BLaER1 (cell line): Measurements from ENCODE around the gene SLC39A8.
"Not testable (repeated sequence)": the region's sequence is repeated elsewhere in the genome, so short reads cannot be mapped to it uniquely, and the experiment has no call there.

Experiments
- H3K27ac ChIP-seq: shearing (Covaris generic); formaldehyde crosslinking; 2 replicates; pipeline ENCODE4 v1.8.1; 2022
- H3K27me3 ChIP-seq: shearing (Covaris generic); formaldehyde crosslinking; 2 replicates; pipeline ENCODE4 v1.8.1; 2022
- H3K36me3 ChIP-seq: shearing (Covaris generic); formaldehyde crosslinking; 2 replicates; pipeline ENCODE4 v1.8.1; 2022
- H3K4me1 ChIP-seq: shearing (Covaris generic); formaldehyde crosslinking; 2 replicates; pipeline ENCODE4 v1.8.1; 2022
- H3K4me2 ChIP-seq: shearing (Covaris generic); formaldehyde crosslinking; 2 replicates; pipeline ENCODE4 v1.8.1; 2022
- H3K4me3 ChIP-seq: shearing (Covaris generic); formaldehyde crosslinking; 2 replicates; pipeline ENCODE4 v1.8.1; 2022
- H3K9ac ChIP-seq: shearing (Covaris generic); formaldehyde crosslinking; 2 replicates; pipeline ENCODE4 v1.8.1; 2022
- H3K9me3 ChIP-seq: shearing (Covaris generic); formaldehyde crosslinking; 2 replicates; pipeline ENCODE4 v1.8.1; 2022
- H4K20me1 ChIP-seq: shearing (Covaris generic); formaldehyde crosslinking; 2 replicates; pipeline ENCODE4 v1.8.1; 2022
- Cebpa-rat ChIP-seq: shearing (Covaris generic); IDR thresholded peaks from 2 replicates; pipeline ENCODE4 v1.8.1; 2022

The SLC39A8 gene

GRCh38 chr4:102344954-102345794 lies at the start of gene SLC39A8:
Gene SLC39A8 (minus strand): TSS chr4:102345482. CDS start chr4:102344662, 820 bp downstream.
- TF ChIP-seq Cebpa-rat: no peak
- H3K27me3 ChIP-seq: no peaks in the 10 kb centered on the region
- no peaks in the 10 kb centered on the region for H3K9me3 ChIP-seq
- H3K36me3 ChIP-seq: no peaks in the 10 kb centered on the region
- H3K27ac ChIP-seq: peak within 1 kb of the TSS; percentile 97
- peak within 1 kb of the TSS; percentile 90 for H3K9ac ChIP-seq
- peaks cover 44% of the 10 kb centered on the region for H3K4me1 ChIP-seq
- H3K4me3 ChIP-seq: peak within 1 kb of the TSS; percentile 84
- H3K4me2 ChIP-seq: peak within 1 kb of the TSS; percentile 76
- peaks cover 17% of the 10 kb centered on the region; the same call in 1 of the 2 replicates for H4K20me1 ChIP-seq

- TF ChIP-seq Cebpa-rat: no peak
- no peak overlapping the region for H3K4me2 ChIP-seq
- no peaks in the 10 kb centered on the region for H3K27me3 ChIP-seq
- no peaks in the 10 kb centered on the region for H3K4me1 ChIP-seq
- H3K4me3 ChIP-seq: no peak overlapping the region
- no peak overlapping the region for H3K27ac ChIP-seq
- no peaks in the 10 kb centered on the region for H3K36me3 ChIP-seq
- H3K9ac ChIP-seq: no peak overlapping the region
- H4K20me1 ChIP-seq: no peaks in the 10 kb centered on the region
- H3K9me3 ChIP-seq: no peaks in the 10 kb centered on the region
Observed at GRCh38 chr4:102392033-102392744, 46.9 kb upstream of the SLC39A8 start.

GRCh38 chr4:102390438-102390837 lies 45.2 kb upstream of the SLC39A8 start:
- Histone ChIP-seq H3K36me3 (no peaks in the 10 kb centered on the region), H3K9me3 (no peaks in the 10 kb centered on the region), H3K4me1 (no peaks in the 10 kb centered on the region), H3K27me3 (no peaks in the 10 kb centered on the region), H3K27ac (no peak overlapping the region), H3K9ac (no peak overlapping the region), H3K4me2 (no peak overlapping the region), H4K20me1 (no peaks in the 10 kb centered on the region), H3K4me3 (no peak overlapping the region)
- TF ChIP-seq Cebpa-rat: no peak

GRCh38 chr4:102388611-102389010 lies 43.3 kb upstream of the SLC39A8 start:
- Histone ChIP-seq H3K9ac (no peak overlapping the region), H4K20me1 (no peaks in the 10 kb centered on the region), H3K4me3 (no peak overlapping the region), H3K27me3 (no peaks in the 10 kb centered on the region), H3K27ac (no peak overlapping the region), H3K4me1 (no peaks in the 10 kb centered on the region), H3K9me3 (no peaks in the 10 kb centered on the region), H3K4me2 (no peak overlapping the region), H3K36me3 (no peaks in the 10 kb centered on the region)
- TF ChIP-seq Cebpa-rat: no peak

GRCh38 chr4:102387552-102388150 lies 42.4 kb upstream of the SLC39A8 start:
- H3K36me3 ChIP-seq: no peaks in the 10 kb centered on the region
- TF ChIP-seq Cebpa-rat: no peak
- H3K4me1 ChIP-seq: no peaks in the 10 kb centered on the region
- no peaks in the 10 kb centered on the region for H3K27me3 ChIP-seq
- no peaks in the 10 kb centered on the region for H4K20me1 ChIP-seq
- no peak overlapping the region for H3K4me3 ChIP-seq
- no peaks in the 10 kb centered on the region for H3K9me3 ChIP-seq
- H3K4me2 ChIP-seq: no peak overlapping the region
- H3K27ac ChIP-seq: no peak overlapping the region
- no peak overlapping the region for H3K9ac ChIP-seq

- Histone ChIP-seq H3K4me3 (no peak overlapping the region), H3K36me3 (no peaks in the 10 kb centered on the region), H4K20me1 (no peaks in the 10 kb centered on the region), H3K4me1 (no peaks in the 10 kb centered on the region), H3K9ac (no peak overlapping the region), H3K4me2 (no peak overlapping the region), H3K27ac (no peak overlapping the region), H3K27me3 (no peaks in the 10 kb centered on the region), H3K9me3 (no peaks in the 10 kb centered on the region)
- TF ChIP-seq Cebpa-rat: no peak
Observed at GRCh38 chr4:102386966-102387365, 41.7 kb upstream of the SLC39A8 start.

GRCh38 chr4:102380253-102380652 lies 35.0 kb upstream of the SLC39A8 start:
- not testable (repeated sequence) for H3K4me1 ChIP-seq, H3K9ac ChIP-seq, H4K20me1 ChIP-seq, H3K27me3 ChIP-seq, H3K36me3 ChIP-seq, H3K9me3 ChIP-seq, H3K4me2 ChIP-seq, H3K4me3 ChIP-seq, H3K27ac ChIP-seq

- Histone ChIP-seq H3K9me3 (no peaks in the 10 kb centered on the region), H3K9ac (no peak overlapping the region), H3K4me3 (no peak overlapping the region), H3K4me2 (no peak overlapping the region), H3K4me1 (no peaks in the 10 kb centered on the region), H3K36me3 (no peaks in the 10 kb centered on the region), H3K27me3 (no peaks in the 10 kb centered on the region), H4K20me1 (no peaks in the 10 kb centered on the region), H3K27ac (no peak overlapping the region)
- TF ChIP-seq Cebpa-rat: no peak
Observed at GRCh38 chr4:102362922-102363432, 17.7 kb upstream of the SLC39A8 start.

- no peaks in the 10 kb centered on the region for H4K20me1 ChIP-seq
- no peak overlapping the region for H3K4me2 ChIP-seq
- no peaks in the 10 kb centered on the region for H3K27me3 ChIP-seq
- no peak overlapping the region for H3K27ac ChIP-seq
- no peaks in the 10 kb centered on the region for H3K36me3 ChIP-seq
- no peak overlapping the region for H3K9ac ChIP-seq
- 0 out of 2 replicates have a peak, but pooled peaks cover 3% of the 10 kb centered on the region for H3K4me1 ChIP-seq
- H3K4me3 ChIP-seq: no peak overlapping the region
- no peaks in the 10 kb centered on the region for H3K9me3 ChIP-seq
- no peak for TF ChIP-seq Cebpa-rat
Observed at GRCh38 chr4:102358128-102358527, 12.8 kb upstream of the SLC39A8 start.

GRCh38 chr4:102357637-102358036 lies 12.4 kb upstream of the SLC39A8 start:
- H3K27ac ChIP-seq, H3K9ac ChIP-seq, H4K20me1 ChIP-seq, H3K4me3 ChIP-seq, H3K4me1 ChIP-seq, H3K4me2 ChIP-seq, H3K27me3 ChIP-seq, H3K36me3 ChIP-seq, H3K9me3 ChIP-seq: not testable (repeated sequence)
